IMR-90 (cell line): ENCODE data around the gene WASHC4. TPM values are rescaled to one million over a fixed set of nuclear protein-coding genes. Genes with fewer than 3 reads are reported as not detected.
"Not testable (repeated sequence)": the region's sequence is repeated elsewhere in the genome, so short reads cannot be mapped to it uniquely, and the experiment has no call there.

ENCODE experiments used
- ATAC-seq: fragments of 200-7000 bp; cut with Tn5 transposase; 2 replicates; pipeline ENCODE4 v1.9.1; 2020; ENCODE audit warnings: low read depth, mild to moderate bottlenecking, moderate library complexity
- BruUV-seq: library from RNA; stranded (reverse); fragments of 400-500 nt; replicated peaks from 2 replicates; lab custom pipeline; 2021; lab: Mats Ljungman, UMichigan
- CTCF ChIA-PET: fragments of 300-600 bp; formaldehyde crosslinking; extraction: SDS; loops from one replicate; lab custom pipeline; 2021; ENCODE audit warnings: antibody characterized with exemption; lab: Yijun Ruan, JAX
- POLR2A ChIA-PET: fragments of 300-600 bp; sonication (Branson Sonifier 250); formaldehyde crosslinking; loops from one replicate; lab custom pipeline; 2022; ENCODE audit warnings: antibody characterized with exemption; ENCODE audit not compliant: unreplicated experiment; lab: Charles Lee
- DNase-seq: peaks from one replicate; pipeline ENCODE4 v3.0.0; 2013
- H2AFZ ChIP-seq: replicated peaks from 2 replicates; pipeline ENCODE3; 2013; ENCODE audit warnings: low read length, mild to moderate bottlenecking; ENCODE audit not compliant: poor library complexity
- H2AK5ac ChIP-seq: 2 replicates; pipeline ENCODE4 v1.6.1; 2013; ENCODE audit warnings: low read depth, low read length, inconsistent platforms
- H2AK9ac ChIP-seq: replicated peaks from 2 replicates; pipeline ENCODE3; 2013; ENCODE audit warnings: mild to moderate bottlenecking, low read depth, low read length, moderate library complexity; ENCODE audit not compliant: poor library complexity
- H2BK120ac ChIP-seq: 2 replicates; pipeline ENCODE4 v1.6.1; 2013; ENCODE audit warnings: low read depth, low read length, inconsistent platforms
- H2BK15ac ChIP-seq: 3 replicates; pipeline ENCODE4 v1.6.1; 2013; ENCODE audit warnings: low read depth, low read length, inconsistent platforms
- H2BK20ac ChIP-seq: 2 replicates; pipeline ENCODE4 v1.6.1; 2013; ENCODE audit warnings: low read depth, mild to moderate bottlenecking, inconsistent platforms, low read length, moderate library complexity
- H2BK5ac ChIP-seq: 2 replicates; pipeline ENCODE4 v1.6.1; 2013; ENCODE audit warnings: mild to moderate bottlenecking, low read depth, low read length, inconsistent platforms; ENCODE audit not compliant: poor library complexity, severe bottlenecking
- H3K14ac ChIP-seq: replicated peaks from 2 replicates; pipeline ENCODE4 v1.6.1; 2013; ENCODE audit warnings: low read depth, low read length, inconsistent platforms
- H3K18ac ChIP-seq: 2 replicates; pipeline ENCODE4 v1.6.1; 2013; ENCODE audit warnings: low read depth, low read length, control low read depth
- H3K23ac ChIP-seq: 2 replicates; pipeline ENCODE4 v1.6.1; 2013; ENCODE audit warnings: low read depth, low read length, inconsistent platforms
- H3K27ac ChIP-seq: 2 replicates; pipeline ENCODE4 v1.5.1; 2013; ENCODE audit warnings: mild to moderate bottlenecking, control low read depth, low read length; ENCODE audit not compliant: insufficient read depth
- H3K27me3 ChIP-seq: 2 replicates; pipeline ENCODE4 v1.6.1; 2013; ENCODE audit warnings: low read length; ENCODE audit not compliant: control insufficient read depth, insufficient read depth
- H3K36me3 ChIP-seq: 2 replicates; pipeline ENCODE4 v1.6.1; 2013; ENCODE audit warnings: low read length, mixed read lengths; ENCODE audit not compliant: control insufficient read depth, insufficient read depth
- H3K4ac ChIP-seq: 2 replicates; pipeline ENCODE4 v1.6.1; 2013; ENCODE audit warnings: low read depth, low read length, inconsistent platforms
- H3K4me1 ChIP-seq: 2 replicates; pipeline ENCODE4 v1.6.1; 2013; ENCODE audit warnings: low read length, mixed read lengths; ENCODE audit not compliant: control insufficient read depth, insufficient read depth
- H3K4me2 ChIP-seq: 2 replicates; pipeline ENCODE4 v1.6.1; 2013; ENCODE audit warnings: low read depth, mild to moderate bottlenecking, control low read depth, low read length, moderate library complexity
- H3K4me3 ChIP-seq: 2 replicates; pipeline ENCODE4 v1.5.1; 2013; ENCODE audit warnings: low read depth, mild to moderate bottlenecking, control low read depth, low read length, moderate library complexity; ENCODE audit not compliant: insufficient read depth
- H3K56ac ChIP-seq: 2 replicates; pipeline ENCODE4 v1.6.1; 2013; ENCODE audit warnings: low read length, inconsistent platforms; ENCODE audit not compliant: insufficient read depth; ENCODE audit errors: extremely low read depth
- H3K79me1 ChIP-seq, 2 experiments: 2 replicates each; pipeline ENCODE4 v1.6.1; 2013; ENCODE audit warnings: low read length in 2 of 2, inconsistent platforms in 1 of 2, low read depth in 1 of 2
- H3K9ac ChIP-seq: 2 replicates; pipeline ENCODE4 v1.6.1; 2013; ENCODE audit warnings: low read depth, low read length, control low read depth
- H3K9me1 ChIP-seq: 2 replicates; pipeline ENCODE4 v1.6.1; 2013; ENCODE audit warnings: low read length, inconsistent platforms; ENCODE audit not compliant: insufficient read depth
- H3K9me3 ChIP-seq: 2 replicates; pipeline ENCODE4 v1.6.1; 2013; ENCODE audit warnings: low read length; ENCODE audit not compliant: control insufficient read depth, insufficient read depth
- H4K20me1 ChIP-seq: 2 replicates; pipeline ENCODE4 v1.6.1; 2013; ENCODE audit warnings: low read length, inconsistent platforms; ENCODE audit not compliant: insufficient read depth
- H4K5ac ChIP-seq: 2 replicates; pipeline ENCODE4 v1.6.1; 2013; ENCODE audit warnings: mild to moderate bottlenecking, low read depth, low read length, control low read depth
- H4K8ac ChIP-seq, 2 experiments: 2 replicates each; pipeline ENCODE4 v1.6.1; 2013; ENCODE audit warnings: low read depth in 2 of 2, low read length in 2 of 2, control low read depth in 1 of 2, inconsistent platforms in 1 of 2
- H4K91ac ChIP-seq: 2 replicates; pipeline ENCODE4 v1.6.1; 2013; ENCODE audit warnings: low read depth, low read length, inconsistent platforms; ENCODE audit not compliant: insufficient read depth
- BHLHE40 ChIP-seq: fragments of 150-350 bp; IDR thresholded peaks from 2 replicates; pipeline ENCODE4 v1.6.1; 2016; ENCODE audit warnings: mild to moderate bottlenecking, low read depth, low read length
- MAFK ChIP-seq: IDR thresholded peaks from 2 replicates; pipeline ENCODE4 v1.6.1; 2012; ENCODE audit warnings: low read depth, low read length, improper control_type of control experiment
- RFX5 ChIP-seq: IDR thresholded peaks from 2 replicates; pipeline ENCODE4 v1.8.0; 2012; ENCODE audit warnings: low read depth, mild to moderate bottlenecking, low read length, moderate library complexity
- WGBS, 2 experiments: methylation state at CpG; one replicate each; pipeline versions ENCODE4 v1.1.5 to v1.1.7; 2013; ENCODE audit warnings: missing lambda C conversion rate in 2 of 2; ENCODE audit not compliant: insufficient read length in 1 of 2; ENCODE audit errors: extremely low coverage in 2 of 2; 5-methylcytosine and 5-hydroxymethylcytosine counted together
- dilution Hi-C: fragments of 300-500 bp; cut with HindIII; formaldehyde crosslinking; loops from one replicate; pipeline ENCODE4 v1.14.3; 2018; ENCODE audit warnings: low sequenced_read_pairs; ENCODE audit not compliant: unreplicated experiment
- in situ Hi-C: fragments of 300-500 bp; cut with MboI; formaldehyde crosslinking; loops from 3 replicates; pipeline ENCODE4 v1.14.3; 2019; ENCODE audit warnings: low sequenced_read_pairs, inconsistent platforms, mixed read lengths
- intact Hi-C: fragments of 100-400 bp; cut with micrococcal nuclease; formaldehyde crosslinking; loops from 2 replicates; pipeline ENCODE4 v1.10.0; 2022
- polyA plus RNA-seq, 3 experiments: library from polyadenylated mRNA; depleted of rRNA; stranded (reverse); fragments of >200 nt; gene quantifications; 2 replicates each; pipeline ENCODE4 v1.2.3, GENCODE V29; 2012; ENCODE audit warnings: low replicate concordance in 1 of 3
- total RNA-seq: library from RNA; depleted of rRNA; stranded (reverse); fragments of >200 nt; gene quantifications from 2 replicates; pipeline ENCODE4 v1.2.3, GENCODE V29; 2012

Gene WASHC4
- total and polyA plus RNA-seq, 2 of the 4 experiments (the other 2 are of a cell fraction): 16.4 to 47.0 TPM

- no peak for TF ChIP-seq RFX5
- TF ChIP-seq MAFK: no peak
- TF ChIP-seq BHLHE40: no peak
- DNase-seq: no peak
- no peak overlapping the region for H3K9ac ChIP-seq
- peaks cover 0 to 5% of the 10 kb centered on the region in 2 experiments; a peak in 3 of 4 replicates for H3K79me1 ChIP-seq
- no peak overlapping the region for H4K5ac ChIP-seq
- no peaks in the 10 kb centered on the region for H3K9me3 ChIP-seq
- no peak for ATAC-seq
- no TSS peak for BruUV-seq
- no peaks in the 10 kb centered on the region for H3K27me3 ChIP-seq
- intact Hi-C loops: no loop called here
- H3K9me1 ChIP-seq: 0 out of 2 replicates have a peak, but pooled peaks cover 3% of the 10 kb centered on the region
- H2AK5ac ChIP-seq: no peak overlapping the region
- no peaks in the 10 kb centered on the region for H4K20me1 ChIP-seq
- no peak overlapping the region for H3K4ac ChIP-seq
- H4K91ac ChIP-seq: no peak overlapping the region
- H3K36me3 ChIP-seq: peaks cover 23% of the 10 kb centered on the region
- no peak overlapping the region for H3K14ac ChIP-seq
- no peak overlapping the region for H3K23ac ChIP-seq
- H3K27ac ChIP-seq: no peak overlapping the region
- dilution Hi-C loops: no loop called here
- ChIA-PET POLR2A (interaction anchor here (0.6 kb wide), 1 partner anchor 155 kb away, joined by 11 read pairs; no protein-coding TSS in a partner anchor), CTCF (no interaction called here)
- H3K4me3 ChIP-seq: no peak overlapping the region
- no peak overlapping the region for H3K56ac ChIP-seq
- no peak overlapping the region for H2BK120ac ChIP-seq
- H2AK9ac ChIP-seq: no peak overlapping the region
- H3K4me1 ChIP-seq: no peaks in the 10 kb centered on the region
- no peak overlapping the region for H2BK5ac ChIP-seq
- H2AFZ ChIP-seq: no peak overlapping the region
- in situ Hi-C loops: no loop called here
- no CpG with 5 or more reads among the region's 4 CpGs for WGBS, 2 experiments
- H4K8ac ChIP-seq: no peak overlapping the region
- no peak overlapping the region for H2BK20ac ChIP-seq
- no peak overlapping the region for H3K4me2 ChIP-seq
- no peak overlapping the region for H2BK15ac ChIP-seq
- H3K18ac ChIP-seq: no peak overlapping the region
Measured at GRCh38 chr12:105177208-105177607, 69.7 kb downstream of the WASHC4 start.

GRCh38 chr12:105179114-105179513, 71.6 kb downstream of the WASHC4 start:
- H2AK5ac ChIP-seq, H4K20me1 ChIP-seq, ATAC-seq, H3K27ac ChIP-seq, DNase-seq, H3K27me3 ChIP-seq, H2BK20ac ChIP-seq, H3K9me3 ChIP-seq, H2AK9ac ChIP-seq, H3K23ac ChIP-seq, H3K14ac ChIP-seq, H3K79me1 ChIP-seq, H2AFZ ChIP-seq, H4K91ac ChIP-seq, H3K4me1 ChIP-seq, H2BK120ac ChIP-seq, H3K4me2 ChIP-seq, BruUV-seq, POLR2A ChIA-PET, H2BK15ac ChIP-seq, H3K4me3 ChIP-seq, H3K4ac ChIP-seq, H2BK5ac ChIP-seq, in situ Hi-C loops, dilution Hi-C loops, H4K5ac ChIP-seq, H3K9ac ChIP-seq, H4K8ac ChIP-seq, intact Hi-C loops, H3K18ac ChIP-seq, H3K56ac ChIP-seq, H3K9me1 ChIP-seq: not testable (repeated sequence)
- peaks cover 17% of the 10 kb centered on the region for H3K36me3 ChIP-seq
- CTCF ChIA-PET: interaction anchor here (0.6 kb wide), 1 partner anchor 203 kb away, joined by 3 read pairs; no protein-coding TSS in a partner anchor
- no CpG with 5 or more reads among the region's 1 CpG for WGBS, 2 experiments
